Osteoblast (primary cell): ENCODE data around the gene CACUL1. TPM values are rescaled to one million over a fixed set of nuclear protein-coding genes. Genes with fewer than 3 reads are reported as not detected.

ENCODE experiments used
- DNase-seq: peaks from one replicate; pipeline ENCODE4 v3.0.0; 2011; ENCODE audit warnings: low spot score, mixed read lengths; ENCODE audit not compliant: insufficient read length; ENCODE audit errors: missing footprints
- H2AFZ ChIP-seq: 2 replicates; pipeline ENCODE4 v1.6.0; 2011; ENCODE audit warnings: mild to moderate bottlenecking, low read length
- H3K27ac ChIP-seq: 2 replicates; pipeline ENCODE4 v1.5.1; 2011; ENCODE audit warnings: mild to moderate bottlenecking, low read depth, low read length, moderate library complexity
- H3K27me3 ChIP-seq: 2 replicates; pipeline ENCODE4 v1.6.0; 2012; ENCODE audit warnings: mild to moderate bottlenecking, control low read depth, inconsistent platforms, low read length, moderate library complexity; ENCODE audit not compliant: insufficient read depth
- H3K36me3 ChIP-seq: 2 replicates; pipeline ENCODE4 v1.5.1; 2011; ENCODE audit warnings: mild to moderate bottlenecking, low read length, control low read depth, moderate library complexity; ENCODE audit not compliant: insufficient read depth
- H3K4me1 ChIP-seq: 2 replicates; pipeline ENCODE4 v1.5.1; 2011; ENCODE audit warnings: mild to moderate bottlenecking, low read length, control low read depth, moderate library complexity; ENCODE audit not compliant: insufficient read depth
- H3K4me2 ChIP-seq: 2 replicates; pipeline ENCODE4 v1.6.0; 2011; ENCODE audit warnings: mild to moderate bottlenecking, low read length; ENCODE audit not compliant: insufficient read depth
- H3K4me3 ChIP-seq: fragments of 200-600 bp; sonication (generic); 3 replicates; pipeline ENCODE4 v1.5.1; 2012; ENCODE audit warnings: mild to moderate bottlenecking, low read length, inconsistent platforms; ENCODE audit not compliant: insufficient read depth
- H3K79me2 ChIP-seq: 2 replicates; pipeline ENCODE4 v1.6.0; 2012; ENCODE audit warnings: mild to moderate bottlenecking, low read length, control low read depth, inconsistent platforms; ENCODE audit not compliant: insufficient read depth
- H3K9me3 ChIP-seq: 2 replicates; pipeline ENCODE4 v1.5.1; 2011; ENCODE audit warnings: low read depth, low read length, control low read depth
- H4K20me1 ChIP-seq: 2 replicates; pipeline ENCODE4 v1.6.0; 2012; ENCODE audit warnings: mild to moderate bottlenecking, low read length, control low read depth; ENCODE audit not compliant: insufficient read depth
- total RNA-seq: library from RNA; depleted of rRNA; stranded (reverse); fragments of >200 nt; gene quantifications from 2 replicates; pipeline ENCODE4 v1.2.3, GENCODE V29; 2012
- TF ChIP-seq, protein P1 (sequence below): IDR thresholded peaks from 2 replicates; pipeline ENCODE4 v1.5.1; 2011; ENCODE audit warnings: mild to moderate bottlenecking, low read depth, low read length, moderate library complexity; ENCODE audit errors: extremely low read depth

Gene CACUL1
- total RNA-seq, 1 donor, result 32.6 TPM

DNA sequence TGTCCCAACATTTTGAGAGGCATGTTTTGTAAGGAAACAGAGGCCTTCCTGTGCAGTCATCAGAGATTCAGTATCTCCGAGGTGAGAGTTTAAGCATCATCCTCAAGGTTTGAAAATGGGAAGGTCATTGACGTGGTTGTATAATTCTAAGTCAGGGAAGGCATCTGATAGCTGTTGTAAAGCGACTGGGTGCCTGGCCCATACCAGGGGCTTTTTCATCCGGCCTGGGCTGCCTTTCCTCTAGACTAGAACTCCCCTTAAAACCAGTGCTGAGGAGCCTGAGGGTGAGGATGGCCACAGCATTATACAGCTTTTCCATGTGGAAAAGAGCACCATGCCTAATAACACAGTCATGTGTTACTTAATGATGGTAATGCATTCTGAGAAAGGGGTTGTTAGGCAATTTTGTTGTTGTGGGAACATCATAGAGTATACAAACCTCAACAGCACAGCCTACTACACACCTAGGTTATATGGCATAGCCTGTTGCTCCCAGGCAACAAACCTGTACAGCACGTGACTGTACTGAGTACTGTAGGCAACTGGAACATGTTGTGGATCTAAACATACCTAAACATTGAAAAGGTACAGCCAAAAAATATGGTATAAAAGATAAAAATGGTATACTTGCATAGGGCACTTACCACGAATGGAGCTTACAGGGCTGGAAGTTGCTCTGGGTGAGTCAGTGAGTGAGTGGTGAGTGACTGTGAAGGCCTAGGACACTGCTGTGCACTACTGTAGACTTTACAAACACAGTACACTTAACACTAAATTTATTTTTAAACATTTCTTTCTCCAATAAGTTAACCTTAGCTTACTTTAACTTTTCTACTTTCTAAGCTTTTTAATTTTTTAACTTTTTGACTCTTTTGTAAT, 13.5 kb upstream of the CACUL1 start:
- TF ChIP-seq, protein P1, sequence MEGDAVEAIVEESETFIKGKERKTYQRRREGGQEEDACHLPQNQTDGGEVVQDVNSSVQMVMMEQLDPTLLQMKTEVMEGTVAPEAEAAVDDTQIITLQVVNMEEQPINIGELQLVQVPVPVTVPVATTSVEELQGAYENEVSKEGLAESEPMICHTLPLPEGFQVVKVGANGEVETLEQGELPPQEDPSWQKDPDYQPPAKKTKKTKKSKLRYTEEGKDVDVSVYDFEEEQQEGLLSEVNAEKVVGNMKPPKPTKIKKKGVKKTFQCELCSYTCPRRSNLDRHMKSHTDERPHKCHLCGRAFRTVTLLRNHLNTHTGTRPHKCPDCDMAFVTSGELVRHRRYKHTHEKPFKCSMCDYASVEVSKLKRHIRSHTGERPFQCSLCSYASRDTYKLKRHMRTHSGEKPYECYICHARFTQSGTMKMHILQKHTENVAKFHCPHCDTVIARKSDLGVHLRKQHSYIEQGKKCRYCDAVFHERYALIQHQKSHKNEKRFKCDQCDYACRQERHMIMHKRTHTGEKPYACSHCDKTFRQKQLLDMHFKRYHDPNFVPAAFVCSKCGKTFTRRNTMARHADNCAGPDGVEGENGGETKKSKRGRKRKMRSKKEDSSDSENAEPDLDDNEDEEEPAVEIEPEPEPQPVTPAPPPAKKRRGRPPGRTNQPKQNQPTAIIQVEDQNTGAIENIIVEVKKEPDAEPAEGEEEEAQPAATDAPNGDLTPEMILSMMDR, result no peak
- H3K27ac ChIP-seq, result no peak overlapping the region
- no peak overlapping the region for H3K4me3 ChIP-seq
- no peaks in the 10 kb centered on the region for H3K4me1 ChIP-seq
- H3K9me3 ChIP-seq, result no peaks in the 10 kb centered on the region
- no peak for DNase-seq
- no peaks in the 10 kb centered on the region for H4K20me1 ChIP-seq
- H3K4me2 ChIP-seq, result no peak overlapping the region
- H3K79me2 ChIP-seq, result no peaks in the 10 kb centered on the region
- no peaks in the 10 kb centered on the region for H3K36me3 ChIP-seq
- no peaks in the 10 kb centered on the region for H3K27me3 ChIP-seq
- H2AFZ ChIP-seq, result no peak overlapping the region

DNA sequence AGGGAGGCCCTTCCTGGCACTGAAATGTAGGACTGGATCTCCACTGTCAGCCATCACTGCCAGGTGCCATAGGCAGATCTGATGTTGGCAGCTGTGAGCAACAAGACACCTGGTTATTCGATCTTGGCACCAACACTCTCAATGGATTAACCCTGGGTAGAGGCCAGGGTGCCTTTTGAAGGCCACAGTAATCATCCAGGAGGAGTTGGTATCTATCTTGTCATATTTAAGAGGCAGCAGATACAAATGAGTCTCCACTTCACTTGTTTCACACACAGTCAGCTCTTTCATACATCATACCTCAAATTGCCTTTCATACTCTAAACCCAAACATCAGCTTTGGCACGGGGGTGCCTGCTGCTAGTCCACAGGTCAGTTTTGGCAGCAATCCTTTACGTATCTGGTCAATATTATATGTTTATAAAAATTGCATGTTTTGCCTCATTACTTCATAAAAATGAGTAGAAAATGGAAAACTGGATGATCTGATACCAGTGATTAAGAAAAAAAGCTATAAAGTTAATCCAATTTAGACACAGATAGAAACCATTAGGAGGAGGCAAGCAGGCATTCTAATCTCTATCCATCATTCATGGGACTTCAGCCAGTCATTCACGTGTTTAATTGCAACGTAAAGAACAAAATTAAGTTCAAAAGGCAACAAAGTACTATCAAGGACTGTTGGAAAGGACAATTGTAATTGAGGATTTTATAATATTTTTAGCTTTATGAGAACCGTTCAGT, 12.7 kb upstream of the CACUL1 start:
- DNase-seq, result no peak
- no peaks in the 10 kb centered on the region for H3K27me3 ChIP-seq
- no peaks in the 10 kb centered on the region for H3K79me2 ChIP-seq
- no peak overlapping the region for H3K4me3 ChIP-seq
- H3K4me1 ChIP-seq, result no peaks in the 10 kb centered on the region
- H3K4me2 ChIP-seq, result no peak overlapping the region
- no peaks in the 10 kb centered on the region for H3K36me3 ChIP-seq
- H3K27ac ChIP-seq, result no peak overlapping the region
- H3K9me3 ChIP-seq, result no peaks in the 10 kb centered on the region
- H4K20me1 ChIP-seq, result no peaks in the 10 kb centered on the region
- TF ChIP-seq, protein P1, result no peak
- no peak overlapping the region for H2AFZ ChIP-seq

DNA sequence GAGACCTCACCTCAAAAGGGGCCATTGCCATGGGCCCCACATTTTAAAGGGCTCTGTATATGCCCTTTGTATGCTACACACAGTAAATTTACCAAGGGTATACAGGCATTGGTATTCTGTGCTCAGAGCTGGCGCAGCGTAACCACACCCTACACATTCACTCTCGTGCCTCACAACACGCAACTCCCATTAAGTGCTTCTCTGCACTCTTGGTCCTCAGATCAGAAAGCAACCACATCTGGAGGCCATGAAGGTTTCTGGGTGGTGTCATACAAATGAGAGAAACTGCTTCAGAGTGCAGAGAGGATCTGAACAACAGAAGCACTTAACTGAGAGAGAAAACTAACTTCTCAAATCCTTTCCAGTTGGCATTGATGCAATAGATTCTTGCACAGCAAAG, 9.4 kb upstream of the CACUL1 start:
- Histone ChIP-seq H3K79me2 (no peaks in the 10 kb centered on the region), H2AFZ (no peak overlapping the region), H3K9me3 (no peaks in the 10 kb centered on the region), H3K4me1 (no peaks in the 10 kb centered on the region), H3K27ac (no peak overlapping the region), H3K4me2 (no peak overlapping the region), H4K20me1 (no peaks in the 10 kb centered on the region), H3K27me3 (no peaks in the 10 kb centered on the region), H3K4me3 (no peak overlapping the region), H3K36me3 (no peaks in the 10 kb centered on the region)
- DNase-seq, result no peak
- TF ChIP-seq, protein P1, result no peak
